Muscle layer of colon (tissue), 2 donors: ENCODE measurements around the gene SKOR1.
A peak's percentile ranks its signal among the peaks of the same experiment; 100 is the strongest.

Source experiments
- H3K27ac ChIP-seq: one replicate; pipeline ENCODE4 v1.7.0; 2013; ENCODE audit warnings: low read depth, mild to moderate bottlenecking, low read length, moderate library complexity
- H3K27me3 ChIP-seq, 2 donors: one replicate each; pipeline ENCODE4 v1.7.0; 2013; ENCODE audit warnings: low read length in 2 of 2, mild to moderate bottlenecking in 2 of 2; ENCODE audit not compliant: insufficient read depth in 2 of 2, control insufficient read depth in 1 of 2
- H3K36me3 ChIP-seq: one replicate; pipeline ENCODE4 v1.7.0; 2013; ENCODE audit warnings: mild to moderate bottlenecking, low read length; ENCODE audit not compliant: insufficient read depth
- H3K4me1 ChIP-seq: one replicate; pipeline ENCODE4 v1.7.0; 2013; ENCODE audit warnings: mild to moderate bottlenecking, low read length; ENCODE audit not compliant: insufficient read depth
- H3K4me3 ChIP-seq, 2 donors: one replicate each; pipeline ENCODE4 v1.7.0; 2013; ENCODE audit warnings: low read length in 2 of 2, low read depth in 1 of 2, mild to moderate bottlenecking in 1 of 2, moderate library complexity in 1 of 2
- H3K9ac ChIP-seq: one replicate; pipeline ENCODE4 v1.7.0; 2013; ENCODE audit warnings: low read length
- H3K9me3 ChIP-seq: one replicate; pipeline ENCODE4 v1.7.0; 2013; ENCODE audit warnings: mild to moderate bottlenecking, low read length
- donor health status: abdominal sarcoma.
- donor health status: Adenocarcinoma of cecum.

Gene SKOR1

GRCh38 chr15:67865331-67865730 lies 40.0 kb downstream of the SKOR1 start:
- Histone ChIP-seq H3K4me1 (peaks cover 11% of the 10 kb centered on the region), H3K9ac (no peak overlapping the region), H3K36me3 (no peaks in the 10 kb centered on the region), H3K9me3 (no peaks in the 10 kb centered on the region), H3K4me3 (no peak overlapping the region), H3K27me3 (no peaks in the 10 kb centered on the region), H3K27ac (no peak overlapping the region)

- Histone ChIP-seq H3K36me3 (no peaks in the 10 kb centered on the region), H3K4me1 (peaks cover 11% of the 10 kb centered on the region), H3K27ac (no peak overlapping the region), H3K27me3 (no peaks in the 10 kb centered on the region), H3K9ac (no peak overlapping the region), H3K4me3 (no peak overlapping the region), H3K9me3 (no peaks in the 10 kb centered on the region)
Measured at GRCh38 chr15:67865766-67866165, 40.5 kb downstream of the SKOR1 start.

GRCh38 chr15:67869701-67870100 lies 44.4 kb downstream of the SKOR1 start:
- Histone ChIP-seq H3K4me3 (no peak overlapping the region), H3K36me3 (no peaks in the 10 kb centered on the region), H3K27ac (no peak overlapping the region), H3K4me1 (no peaks in the 10 kb centered on the region), H3K9ac (no peak overlapping the region), H3K9me3 (no peaks in the 10 kb centered on the region), H3K27me3 (no peaks in the 10 kb centered on the region)

GRCh38 chr15:67870868-67871408 lies 45.6 kb downstream of the SKOR1 start:
- H3K27me3 ChIP-seq = no peaks in the 10 kb centered on the region
- H3K4me1 ChIP-seq = no peaks in the 10 kb centered on the region
- no peak overlapping the region for H3K9ac ChIP-seq
- no peak overlapping the region for H3K4me3 ChIP-seq
- H3K36me3 ChIP-seq = no peaks in the 10 kb centered on the region
- H3K9me3 ChIP-seq = no peaks in the 10 kb centered on the region
- H3K27ac ChIP-seq = no peak overlapping the region

- Histone ChIP-seq H3K27ac (no peak overlapping the region), H3K4me1 (no peaks in the 10 kb centered on the region), H3K9ac (no peak overlapping the region), H3K4me3 (no peak overlapping the region), H3K9me3 (no peaks in the 10 kb centered on the region), H3K36me3 (no peaks in the 10 kb centered on the region), H3K27me3 (no peaks in the 10 kb centered on the region)
Measured at GRCh38 chr15:67873777-67874176, 48.5 kb downstream of the SKOR1 start.

- Histone ChIP-seq H3K27me3 (no peaks in the 10 kb centered on the region), H3K36me3 (no peaks in the 10 kb centered on the region), H3K4me1 (peaks cover 8% of the 10 kb centered on the region), H3K4me3 (no peak overlapping the region), H3K9me3 (no peaks in the 10 kb centered on the region), H3K9ac (no peak overlapping the region), H3K27ac (no peak overlapping the region)
Measured at GRCh38 chr15:67878712-67879206, 53.5 kb downstream of the SKOR1 start.

- H3K27me3 ChIP-seq = no peaks in the 10 kb centered on the region
- H3K36me3 ChIP-seq = no peaks in the 10 kb centered on the region
- peaks cover 14% of the 10 kb centered on the region for H3K4me1 ChIP-seq
- H3K4me3 ChIP-seq = no peak overlapping the region
- H3K9me3 ChIP-seq = no peaks in the 10 kb centered on the region
- H3K9ac ChIP-seq = no peak overlapping the region
- no peak overlapping the region for H3K27ac ChIP-seq
Measured at GRCh38 chr15:67879440-67880129, 54.3 kb downstream of the SKOR1 start.

- no peak overlapping the region for H3K27ac ChIP-seq
- no peak overlapping the region for H3K4me3 ChIP-seq
- peaks cover 22% of the 10 kb centered on the region for H3K4me1 ChIP-seq
Measured at GRCh38 chr15:67880651-67881182, 55.4 kb downstream of the SKOR1 start.

GRCh38 chr15:67882487-67883233 lies 57.4 kb downstream of the SKOR1 start:
- no peak overlapping the region for H3K9ac ChIP-seq
- peaks cover 22% of the 10 kb centered on the region for H3K4me1 ChIP-seq
- no peak overlapping the region for H3K27ac ChIP-seq

More at GRCh38 chr15:67880651-67881182, 55.4 kb downstream of the SKOR1 start:
- no peak overlapping the region for H3K9ac ChIP-seq
- H3K9me3 ChIP-seq = no peaks in the 10 kb centered on the region
- no peaks in the 10 kb centered on the region for H3K27me3 ChIP-seq
- no peaks in the 10 kb centered on the region for H3K36me3 ChIP-seq

GRCh38 chr15:67883234-67883773 lies 58.0 kb downstream of the SKOR1 start:
- Histone ChIP-seq H3K4me1 (peaks cover 22% of the 10 kb centered on the region), H3K4me3 (no peak overlapping the region), H3K9me3 (no peaks in the 10 kb centered on the region), H3K36me3 (no peaks in the 10 kb centered on the region), H3K9ac (no peak overlapping the region), H3K27me3 (no peaks in the 10 kb centered on the region), H3K27ac (no peak overlapping the region)

More at GRCh38 chr15:67882487-67883233, 57.4 kb downstream of the SKOR1 start:
- Histone ChIP-seq H3K9me3 (no peaks in the 10 kb centered on the region), H3K4me3 (no peak overlapping the region), H3K27me3 (no peaks in the 10 kb centered on the region), H3K36me3 (no peaks in the 10 kb centered on the region)

GRCh38 chr15:67884009-67884408 lies 58.7 kb downstream of the SKOR1 start:
- Histone ChIP-seq H3K4me3 (peak overlapping the region; percentile 33 to 52), H3K27ac (peak overlapping the region; percentile 45), H3K4me1 (peaks cover 22% of the 10 kb centered on the region), H3K9ac (no peak overlapping the region), H3K9me3 (no peaks in the 10 kb centered on the region), H3K36me3 (no peaks in the 10 kb centered on the region), H3K27me3 (no peaks in the 10 kb centered on the region)
